ENCODE results near the gene METTL26. TPM values are rescaled to one million over a fixed set of nuclear protein-coding genes. Genes with fewer than 3 reads are reported as not detected.

METTL26 gene
- total and polyA plus RNA-seq, 9 of the 15 experiments (the other 6 are each of a cell fraction or from before 2014, with no cell fraction given): 7.3 to 262 (median 80.9) TPM

- TF ChIP-seq, protein P1, sequence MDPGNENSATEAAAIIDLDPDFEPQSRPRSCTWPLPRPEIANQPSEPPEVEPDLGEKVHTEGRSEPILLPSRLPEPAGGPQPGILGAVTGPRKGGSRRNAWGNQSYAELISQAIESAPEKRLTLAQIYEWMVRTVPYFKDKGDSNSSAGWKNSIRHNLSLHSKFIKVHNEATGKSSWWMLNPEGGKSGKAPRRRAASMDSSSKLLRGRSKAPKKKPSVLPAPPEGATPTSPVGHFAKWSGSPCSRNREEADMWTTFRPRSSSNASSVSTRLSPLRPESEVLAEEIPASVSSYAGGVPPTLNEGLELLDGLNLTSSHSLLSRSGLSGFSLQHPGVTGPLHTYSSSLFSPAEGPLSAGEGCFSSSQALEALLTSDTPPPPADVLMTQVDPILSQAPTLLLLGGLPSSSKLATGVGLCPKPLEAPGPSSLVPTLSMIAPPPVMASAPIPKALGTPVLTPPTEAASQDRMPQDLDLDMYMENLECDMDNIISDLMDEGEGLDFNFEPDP (CRISPR knock-in tag; IDR thresholded peaks at IDR 0.05): no peak
- TF ChIP-seq, protein P2, sequence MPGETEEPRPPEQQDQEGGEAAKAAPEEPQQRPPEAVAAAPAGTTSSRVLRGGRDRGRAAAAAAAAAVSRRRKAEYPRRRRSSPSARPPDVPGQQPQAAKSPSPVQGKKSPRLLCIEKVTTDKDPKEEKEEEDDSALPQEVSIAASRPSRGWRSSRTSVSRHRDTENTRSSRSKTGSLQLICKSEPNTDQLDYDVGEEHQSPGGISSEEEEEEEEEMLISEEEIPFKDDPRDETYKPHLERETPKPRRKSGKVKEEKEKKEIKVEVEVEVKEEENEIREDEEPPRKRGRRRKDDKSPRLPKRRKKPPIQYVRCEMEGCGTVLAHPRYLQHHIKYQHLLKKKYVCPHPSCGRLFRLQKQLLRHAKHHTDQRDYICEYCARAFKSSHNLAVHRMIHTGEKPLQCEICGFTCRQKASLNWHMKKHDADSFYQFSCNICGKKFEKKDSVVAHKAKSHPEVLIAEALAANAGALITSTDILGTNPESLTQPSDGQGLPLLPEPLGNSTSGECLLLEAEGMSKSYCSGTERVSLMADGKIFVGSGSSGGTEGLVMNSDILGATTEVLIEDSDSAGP (CRISPR knock-in tag; IDR thresholded peaks at IDR 0.05): no peak
- TF ChIP-seq MAX (CRISPR knock-in tag; IDR thresholded peaks at IDR 0.05) (peak; percentile 55), ZNF347 (CRISPR knock-in tag; IDR thresholded peaks at IDR 0.05; ENCODE audit: low read depth) (no peak), SOX6 (IDR thresholded peaks at IDR 0.05) (no peak; the same call in 1 of the 2 replicates), NKRF (IDR thresholded peaks at IDR 0.05; ENCODE audit: borderline replicate concordance) (peak; percentile 48; the same call in 1 of the 2 replicates), TRIM24 (IDR thresholded peaks at IDR 0.05) (no peak), PHF20 (IDR thresholded peaks at IDR 0.05; ENCODE audit: partially characterized antibody) (no peak), IRF1 (CRISPR knock-in tag; IDR thresholded peaks at IDR 0.05; ENCODE audit: borderline replicate concordance) (no peak), POLR2AphosphoS2 (IDR thresholded peaks at IDR 0.05; ENCODE audit: low read length) (no peak), HNRNPH1 (optimal IDR thresholded peaks at IDR 0.05; ENCODE audit: low read depth, low read length) (no peak), ZNF282 (CRISPR knock-in tag; IDR thresholded peaks at IDR 0.05) (no peak), MXI1 (IDR thresholded peaks at IDR 0.05; ENCODE audit: low read depth, low read length) (no peak), DNMT1 (IDR thresholded peaks at IDR 0.05) (no peak)
These were observed 47.0 kb downstream of the METTL26 start (continued) for GRCh38 chr16:588889-589657.
